Testis (tissue), 2 donors: ENCODE measurements around the gene IKBKE.

ENCODE experiments used
- CTCF ChIP-seq, 3 experiments: fragments of 450-650 bp in 2 of 3; fragments of 200-600 bp in 1 of 3; sonication (generic) in 1 of 3; IDR thresholded peaks; one replicate each; pipeline ENCODE4 v1.5.1; 2016 to 2019; ENCODE audit warnings: antibody characterized with exemption in 3 of 3, mild to moderate bottlenecking in 2 of 3, moderate library complexity in 1 of 3
- POLR2A ChIP-seq: fragments of 450-650 bp; IDR thresholded peaks from one replicate; pipeline ENCODE4 v1.6.1; 2017; ENCODE audit warnings: antibody characterized with exemption, mild to moderate bottlenecking, moderate library complexity

DNA sequence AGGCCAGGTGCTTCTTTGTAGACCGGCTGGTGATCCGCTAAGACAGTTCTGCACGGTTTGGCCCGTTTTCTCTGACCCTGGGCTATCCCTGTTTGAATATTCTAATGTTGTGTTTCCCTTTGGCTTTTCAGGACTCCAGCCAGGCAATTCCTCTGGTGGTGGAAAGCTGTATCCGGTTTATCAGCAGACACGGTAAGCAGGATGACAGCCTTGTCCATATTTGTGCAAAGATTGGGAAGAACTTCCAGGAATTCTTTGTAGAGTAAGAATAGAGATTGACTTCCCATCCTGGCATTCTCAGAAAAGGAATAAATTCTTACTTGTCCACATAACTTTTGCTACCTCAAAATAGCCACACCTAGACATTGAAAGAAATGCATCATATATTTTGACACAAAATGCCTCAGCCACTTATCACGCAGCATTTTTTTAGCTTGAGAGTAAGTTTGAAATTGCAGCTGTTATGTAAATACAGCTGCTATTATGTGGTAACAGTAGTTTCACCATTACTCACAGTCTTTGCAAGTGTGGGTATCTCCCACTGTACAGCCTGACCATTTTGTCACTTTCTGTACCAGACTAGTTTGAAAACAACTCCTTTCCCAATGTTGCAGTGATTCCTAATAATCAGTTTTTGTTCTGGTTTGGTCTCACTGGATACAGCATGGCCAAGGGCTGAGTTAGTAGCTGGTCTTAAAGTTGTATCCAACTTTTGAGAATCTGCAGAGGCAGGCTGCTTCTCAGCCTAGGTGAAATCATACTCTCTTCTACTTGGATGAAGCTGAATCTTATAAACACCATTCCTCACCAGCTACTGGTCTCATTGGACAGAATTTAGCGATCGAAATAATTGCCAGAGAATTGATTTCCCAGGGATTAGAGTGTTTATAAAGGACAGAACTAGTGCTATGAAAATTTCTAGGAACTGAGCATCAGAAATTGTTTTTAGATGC, 40.0 kb upstream of the IKBKE start:
- TF ChIP-seq CTCF (IDR thresholded peaks at IDR 0.05) (peak in 2 of 3 experiments; percentile 12 to 23), POLR2A (no peak)
